Astrocyte (in vitro differentiated cells and primary cell): ENCODE results near the gene SMOC1.

ENCODE experiments used
- CTCF ChIP-seq: IDR thresholded peaks from 2 replicates; pipeline ENCODE4 v1.5.1; 2011; ENCODE audit warnings: low read depth, mild to moderate bottlenecking, inconsistent platforms, low read length, moderate library complexity; ENCODE audit not compliant: insufficient read depth
- EZH2 ChIP-seq: IDR thresholded peaks from 2 replicates; pipeline ENCODE4 v1.6.1; 2012; ENCODE audit warnings: mild to moderate bottlenecking, low read length, inconsistent platforms; ENCODE audit not compliant: insufficient read depth

GRCh38 chr14:69845050-69845581 is 34.1 kb upstream of the SMOC1 start:
- TF ChIP-seq CTCF (no peak), EZH2 (no peak)
